T-helper 22 cell (primary cell): ENCODE data around the gene EDN3.
"Not testable (repeated sequence)": the region's sequence is repeated elsewhere in the genome, so short reads cannot be mapped to it uniquely, and the experiment has no call there.

Experiments
- DNase-seq: peaks from one replicate; pipeline ENCODE4 v3.0.0-alpha.2; 2020; ENCODE audit warnings: low read depth

Gene EDN3

DNA sequence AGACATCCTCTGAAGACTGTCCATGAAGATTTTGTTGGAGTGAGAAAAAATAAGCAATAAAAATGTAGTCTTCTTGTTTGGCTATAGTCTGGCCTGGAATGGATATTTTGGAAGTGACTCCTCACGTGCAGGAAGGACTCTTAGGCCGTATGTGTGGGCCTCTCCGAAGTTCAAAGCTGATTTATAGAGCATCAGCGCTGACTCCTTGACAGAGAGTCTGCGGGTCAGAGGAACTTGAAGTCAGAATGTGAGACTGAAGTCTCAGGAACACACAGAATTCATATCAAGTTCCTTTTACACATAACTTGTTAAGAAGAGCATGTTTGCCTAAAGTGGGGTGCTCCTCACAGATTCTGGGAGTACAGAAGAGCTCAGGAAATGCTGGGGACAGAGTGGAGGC is 36.1 kb downstream of the EDN3 start:
- DNase-seq = no peak

DNA sequence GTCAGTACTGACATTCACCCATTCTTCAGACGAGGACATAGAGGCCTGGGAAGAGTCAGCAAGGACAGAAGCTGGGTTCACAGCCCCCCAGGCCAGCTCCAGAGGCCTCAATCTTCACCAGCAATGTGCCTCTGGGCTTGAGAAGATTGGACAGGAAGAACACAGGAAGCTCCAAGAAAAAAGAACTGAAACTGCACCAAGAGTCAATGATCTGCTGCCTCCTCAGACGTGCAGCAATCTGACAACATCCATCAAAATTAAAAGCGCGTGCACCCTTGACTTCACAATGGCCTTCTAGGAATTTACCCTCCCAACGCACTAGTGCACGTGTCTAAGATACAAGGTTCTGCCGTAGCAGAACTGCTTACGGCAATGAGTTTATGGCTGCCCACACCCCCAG is 38.0 kb downstream of the EDN3 start:
- not testable (repeated sequence) for DNase-seq

DNA sequence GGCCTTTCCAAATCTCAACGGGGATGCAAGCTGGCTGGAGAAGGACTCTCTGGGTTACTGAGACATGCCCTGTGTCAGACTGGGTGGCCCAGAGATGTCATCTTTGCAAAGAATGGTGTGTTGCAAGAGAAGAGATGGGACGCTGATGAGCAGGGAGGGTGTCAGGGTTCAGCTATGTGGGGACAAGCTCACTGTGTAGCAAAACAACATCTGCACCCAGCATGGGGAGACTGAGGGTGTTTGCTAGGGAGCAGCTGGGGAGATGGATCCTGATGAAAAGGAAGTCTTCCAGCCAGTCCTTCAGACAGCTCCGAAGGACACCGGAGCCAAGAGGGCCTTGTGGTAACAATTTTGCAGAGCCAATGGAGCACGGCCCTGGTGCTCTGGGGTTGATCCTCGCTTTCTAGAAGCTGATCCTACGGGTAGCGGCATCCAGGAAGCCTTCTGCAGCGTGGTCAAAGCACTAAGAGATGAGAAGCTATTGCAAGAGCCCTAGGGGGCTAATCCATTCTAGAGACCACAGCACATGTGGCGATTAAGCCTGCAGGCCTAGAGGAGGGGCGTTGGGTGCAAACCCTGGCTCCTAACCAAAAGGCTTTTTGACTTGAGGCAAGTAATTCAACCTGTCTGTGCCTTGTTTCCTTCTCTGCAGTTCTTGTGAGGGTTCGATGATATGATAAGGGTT is 39.9 kb downstream of the EDN3 start:
- no peak for DNase-seq

DNA sequence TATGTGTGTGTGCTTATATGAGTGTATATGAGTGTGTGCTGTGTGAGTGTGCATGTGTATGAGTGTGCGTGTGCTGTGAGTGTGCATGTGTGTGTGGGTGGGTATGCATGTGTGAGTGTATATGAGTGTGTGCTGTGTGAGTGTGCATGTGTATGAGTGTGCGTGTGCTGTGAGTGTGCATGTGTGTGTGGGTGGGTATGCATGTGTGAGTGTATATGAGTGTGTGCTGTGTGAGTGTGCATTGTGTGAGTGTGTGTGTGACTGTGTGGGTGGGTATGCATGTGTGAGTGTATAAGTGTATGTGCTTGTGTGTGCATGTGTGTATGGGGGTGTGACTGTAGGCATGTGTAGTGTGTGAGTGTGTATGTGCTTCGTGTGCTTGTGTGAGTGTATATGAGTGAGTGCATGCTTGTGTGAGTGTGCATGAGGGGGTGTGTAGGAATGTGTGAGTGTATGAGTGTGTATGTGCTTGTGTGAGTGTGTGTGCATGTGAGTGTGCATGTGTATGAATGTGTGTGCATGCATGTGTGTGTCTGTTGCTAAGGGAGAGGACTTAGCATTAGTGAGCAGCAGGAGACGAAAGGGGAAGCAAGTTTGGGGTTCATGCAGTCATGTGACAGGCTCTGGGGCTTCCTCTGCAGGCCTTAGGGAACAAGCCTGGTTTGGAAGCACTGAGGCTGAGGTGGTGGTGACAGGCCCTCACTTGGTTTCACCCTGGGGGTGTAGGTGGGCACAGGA is 41.0 kb downstream of the EDN3 start:
- not testable (repeated sequence) for DNase-seq

DNA sequence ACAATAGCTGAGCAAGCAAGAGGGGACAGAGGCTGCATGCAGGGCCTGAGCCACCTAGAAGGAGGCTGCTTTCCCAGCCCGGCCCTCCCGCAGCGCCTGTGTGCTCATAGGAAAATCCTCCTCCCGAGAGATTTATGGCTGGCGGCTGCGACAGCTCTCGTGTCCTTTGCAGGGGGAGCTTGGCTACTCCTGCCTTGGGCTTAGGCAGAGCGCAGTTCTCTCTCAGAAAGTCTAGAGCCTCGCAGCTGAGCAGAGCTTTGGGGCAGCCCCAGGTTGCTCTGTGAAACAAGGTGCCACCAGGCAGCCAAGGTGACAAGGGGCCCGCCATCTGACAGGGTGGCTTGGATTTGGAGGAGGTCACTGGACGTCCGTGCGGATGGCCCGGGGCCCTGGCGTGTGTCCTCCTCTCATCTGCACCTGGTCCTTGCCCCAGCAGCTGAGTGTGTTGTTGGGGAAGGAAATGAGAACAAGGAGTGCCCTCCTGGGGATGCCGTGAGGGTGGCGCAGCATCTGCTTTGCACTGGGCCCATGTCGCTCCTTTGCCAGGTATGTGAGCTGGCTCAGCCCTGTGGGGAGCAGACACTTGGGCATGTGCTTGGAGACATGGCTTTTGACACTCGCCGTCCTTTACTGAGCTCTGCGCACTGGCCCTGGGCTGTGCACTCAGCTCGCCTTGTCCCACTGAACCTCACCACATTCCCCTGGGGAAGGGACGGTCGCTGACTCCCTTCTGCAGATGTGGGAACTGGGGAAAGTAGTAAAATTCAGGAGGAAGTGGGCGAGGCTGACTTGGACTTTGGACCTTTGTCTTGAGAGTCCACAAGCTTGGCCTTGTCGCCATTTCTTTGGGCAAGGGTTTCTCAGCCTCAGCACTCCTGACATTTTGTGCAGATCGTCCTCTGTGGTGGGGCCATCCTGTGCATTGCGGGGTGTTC is 41.9 kb downstream of the EDN3 start:
- no peak for DNase-seq

DNA sequence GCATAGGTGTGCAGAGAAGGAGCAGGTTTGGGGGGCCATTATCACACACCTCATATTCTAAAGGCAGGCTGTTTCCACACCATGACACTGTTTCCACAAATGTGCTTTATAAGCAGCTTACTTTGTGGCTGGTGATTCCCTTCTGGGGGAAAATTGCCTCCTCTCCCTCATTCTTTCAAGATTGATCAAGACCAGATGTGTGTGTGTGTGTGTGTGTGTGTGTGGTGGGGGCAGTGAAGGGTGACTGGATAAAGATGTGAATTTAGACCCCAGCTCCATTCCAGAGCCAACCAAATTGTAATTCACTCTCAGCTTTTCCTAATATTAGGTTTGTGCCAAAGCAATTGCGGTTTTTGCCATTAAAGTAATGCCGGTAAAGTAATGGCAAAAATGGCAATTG is 45.6 kb downstream of the EDN3 start:
- DNase-seq = no peak

DNA sequence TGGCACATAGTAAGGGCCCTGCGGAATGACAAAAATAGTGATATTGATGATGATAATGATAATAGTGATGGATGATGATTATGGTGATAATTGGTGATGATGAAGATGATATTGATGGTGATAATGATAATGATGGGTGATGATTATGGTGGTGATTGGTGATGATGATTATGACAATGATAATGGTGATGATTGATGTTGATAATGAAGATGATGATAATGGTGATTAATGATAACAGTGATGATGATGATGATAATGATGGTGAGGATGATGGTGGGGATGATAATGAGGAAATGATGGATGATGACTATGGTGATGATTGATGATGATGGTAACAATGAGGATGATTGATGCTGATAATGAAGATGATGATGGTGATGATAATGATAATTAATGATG is 48.9 kb downstream of the EDN3 start:
- no peak for DNase-seq

DNA sequence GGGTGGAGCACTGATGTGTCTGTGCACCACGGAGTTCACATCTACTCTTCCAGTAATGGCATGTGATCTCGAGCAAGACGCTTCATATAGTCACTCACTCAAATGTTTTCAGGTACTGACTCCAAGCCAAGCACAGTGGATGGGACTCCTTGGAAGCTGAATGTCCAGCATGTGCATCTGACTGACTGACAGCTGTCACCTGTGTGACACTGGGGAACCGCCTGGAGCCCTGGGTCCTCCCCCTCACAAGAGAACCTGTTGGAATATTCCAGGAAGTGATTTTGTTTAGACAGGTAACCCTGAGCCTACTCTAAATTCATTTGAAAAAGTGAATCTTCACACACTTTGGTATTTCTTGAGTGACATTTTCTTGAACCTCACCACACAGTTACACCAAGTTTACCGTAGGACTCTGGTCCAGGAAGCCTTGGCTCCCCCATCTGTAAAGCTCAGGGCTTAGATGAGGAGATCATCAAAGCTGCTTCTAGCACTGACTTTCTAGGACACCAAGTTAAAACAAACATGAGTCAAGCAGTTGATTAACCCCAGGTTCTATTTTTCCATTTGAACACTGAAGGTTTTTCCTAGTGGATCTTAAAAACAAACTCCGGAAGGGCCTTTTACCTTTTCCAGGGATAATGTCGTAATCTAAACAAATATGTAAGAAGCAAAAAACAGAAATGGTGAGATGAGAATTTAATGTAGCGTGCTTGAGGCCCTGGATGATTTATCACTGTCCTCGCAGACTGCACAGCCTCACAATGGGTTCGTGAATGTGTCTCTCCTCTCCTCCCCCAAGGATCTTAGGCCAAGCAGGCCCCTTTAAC is 50.1 kb downstream of the EDN3 start:
- no peak for DNase-seq

DNA sequence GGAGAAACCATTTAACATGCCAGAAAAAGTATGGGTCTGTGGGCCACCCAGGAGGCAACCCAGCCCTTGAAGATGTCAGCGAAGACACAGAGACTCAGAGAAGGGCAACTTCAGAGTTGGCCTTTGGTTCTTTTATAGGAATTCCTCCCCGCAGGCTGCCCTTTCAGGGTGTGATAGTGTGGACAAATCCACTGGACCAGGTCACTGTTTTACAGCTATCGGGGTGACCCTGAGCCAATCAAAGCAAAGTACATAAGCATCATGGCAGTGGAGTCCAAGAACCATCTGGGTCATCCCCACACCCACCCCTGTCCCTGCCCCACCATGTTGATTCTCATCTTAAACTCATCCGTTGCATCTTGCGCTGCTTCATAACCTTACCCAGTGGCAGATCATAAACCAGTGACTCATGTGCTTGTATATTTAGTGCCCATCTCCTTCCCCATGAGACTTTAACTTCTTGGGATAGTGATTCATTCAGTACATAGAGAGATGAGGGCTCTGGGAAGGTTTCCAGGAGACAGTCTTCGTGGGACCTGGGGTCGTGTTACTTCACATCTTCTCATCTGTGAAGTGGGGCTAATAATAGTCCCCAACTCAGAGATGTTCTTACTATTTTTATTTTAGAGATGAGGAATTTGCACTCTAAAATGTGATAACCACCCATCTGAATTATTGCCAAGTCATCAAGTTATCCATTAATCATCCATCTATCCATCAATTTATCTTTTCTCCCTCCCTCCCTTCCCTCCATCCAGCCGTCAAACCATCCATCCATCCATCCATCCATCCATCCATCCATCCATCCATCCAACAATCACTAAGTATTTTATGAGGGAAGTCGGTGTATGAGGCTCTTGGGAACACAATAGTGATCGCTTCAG is 51.0 kb downstream of the EDN3 start:
- DNase-seq = no peak

DNA sequence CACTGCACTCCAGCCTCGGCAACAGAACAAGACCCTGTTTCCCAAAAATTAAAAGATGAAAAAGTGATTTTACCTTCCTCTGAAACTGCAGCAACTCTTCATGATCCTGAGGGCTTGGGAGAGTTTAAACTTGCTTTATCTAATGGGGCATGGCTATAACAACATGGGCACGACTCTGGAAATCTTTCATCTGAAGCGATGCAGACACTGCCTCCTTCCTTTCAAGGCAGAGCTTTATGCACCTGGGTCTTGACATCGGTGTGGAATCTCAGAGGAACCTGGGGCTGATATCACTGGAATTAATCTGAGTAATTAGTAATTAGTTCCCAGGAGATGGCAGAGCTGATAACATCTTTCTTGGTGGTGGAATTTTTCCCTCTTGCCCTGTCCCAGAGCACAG is 52.1 kb downstream of the EDN3 start:
- no peak for DNase-seq

DNA sequence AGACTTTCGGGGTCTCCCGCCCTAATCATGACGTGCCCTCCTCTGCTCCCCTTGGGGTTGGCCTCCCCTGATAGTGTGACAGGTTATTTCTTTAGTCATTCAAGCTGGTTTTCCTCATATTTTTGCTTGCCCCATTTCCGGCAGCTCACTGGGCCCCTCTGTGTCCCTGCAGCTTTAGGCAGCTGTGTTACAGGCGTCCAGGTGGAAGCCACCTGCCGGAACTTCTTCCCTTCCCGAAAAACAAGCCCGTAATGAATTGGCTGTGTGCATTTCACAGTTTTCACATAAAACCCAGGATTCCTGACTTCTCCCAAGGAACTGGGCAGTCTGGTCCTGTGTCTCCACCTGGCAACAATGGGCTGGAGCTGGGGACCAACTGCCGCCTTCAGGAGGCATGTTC is 52.6 kb downstream of the EDN3 start:
- no peak for DNase-seq

DNA sequence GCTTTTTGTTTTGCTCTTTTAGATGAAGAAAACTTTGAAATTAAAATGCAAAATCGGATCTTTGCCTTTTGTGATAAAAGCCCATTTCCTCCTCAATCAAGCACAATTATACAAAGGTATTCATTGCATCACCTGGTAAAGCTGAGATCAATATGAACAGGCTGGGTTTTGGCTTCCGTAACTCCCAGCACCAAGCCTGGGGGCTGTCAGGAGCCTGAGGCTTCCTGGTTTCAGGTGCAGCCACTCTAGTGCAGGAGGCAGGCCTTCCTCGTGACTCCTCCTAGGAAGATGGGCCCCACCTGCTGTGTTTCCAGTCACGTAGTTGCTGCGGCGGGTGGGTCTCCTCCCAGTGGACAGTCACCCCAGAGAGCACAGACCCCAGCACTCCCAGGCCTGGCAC is 54.0 kb downstream of the EDN3 start:
- no peak for DNase-seq

DNA sequence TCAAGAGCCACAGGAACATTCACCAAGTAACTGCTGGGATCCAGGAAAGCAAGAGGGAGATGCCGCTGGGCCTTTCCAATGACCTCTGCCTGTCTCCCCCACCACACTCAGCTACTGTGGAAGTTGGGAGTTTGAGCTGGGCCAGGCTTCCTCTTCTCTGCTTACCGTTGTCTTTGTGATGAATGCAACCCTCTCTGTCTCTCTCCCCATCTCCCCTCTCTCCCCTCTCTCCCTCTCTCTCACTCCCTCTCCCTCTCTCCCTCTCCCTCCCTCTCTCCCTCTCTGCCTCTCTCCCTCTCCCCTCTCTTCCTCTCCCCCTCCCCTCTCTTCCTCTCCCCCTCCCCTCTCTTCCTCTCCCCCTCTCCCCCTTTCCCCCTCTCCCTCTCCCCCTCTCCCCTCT is 54.8 kb downstream of the EDN3 start:
- DNase-seq = no peak

DNA sequence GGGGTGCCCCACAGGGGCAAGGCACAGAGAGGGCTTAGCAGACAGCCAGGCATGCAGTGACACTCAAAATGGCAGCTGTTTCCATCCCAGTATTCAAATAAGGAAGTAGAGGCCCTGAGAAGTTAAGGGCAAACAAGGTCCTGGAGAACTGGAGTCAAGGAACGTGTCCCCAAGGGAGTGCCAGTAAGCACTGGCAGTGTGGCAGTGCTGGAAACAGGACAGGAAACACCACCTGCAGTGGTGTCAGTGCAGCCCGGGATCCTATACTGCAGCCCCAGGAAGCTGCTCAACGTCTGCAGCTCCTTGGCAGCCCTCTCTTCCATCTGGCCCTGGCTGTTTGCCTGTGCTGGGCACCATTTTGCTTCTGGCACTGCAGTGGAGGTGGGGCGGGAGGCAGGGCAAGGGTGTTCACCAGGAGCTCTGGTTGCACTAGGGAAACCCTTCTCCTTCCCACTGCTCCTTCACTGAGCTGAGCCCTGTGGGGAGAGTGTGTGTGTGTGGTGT is 56.3 kb downstream of the EDN3 start:
- DNase-seq = no peak

DNA sequence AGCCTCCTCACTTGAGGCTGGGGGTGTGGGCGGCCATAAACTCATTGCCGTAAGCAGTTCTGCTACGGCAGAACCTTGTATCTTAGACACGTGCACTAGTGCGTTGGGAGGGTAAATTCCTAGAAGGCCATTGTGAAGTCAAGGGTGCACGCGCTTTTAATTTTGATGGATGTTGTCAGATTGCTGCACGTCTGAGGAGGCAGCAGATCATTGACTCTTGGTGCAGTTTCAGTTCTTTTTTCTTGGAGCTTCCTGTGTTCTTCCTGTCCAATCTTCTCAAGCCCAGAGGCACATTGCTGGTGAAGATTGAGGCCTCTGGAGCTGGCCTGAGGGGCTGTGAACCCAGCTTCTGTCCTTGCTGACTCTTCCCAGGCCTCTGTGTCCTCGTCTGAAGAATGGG is 58.4 kb downstream of the EDN3 start:
- not testable (repeated sequence) for DNase-seq

DNA sequence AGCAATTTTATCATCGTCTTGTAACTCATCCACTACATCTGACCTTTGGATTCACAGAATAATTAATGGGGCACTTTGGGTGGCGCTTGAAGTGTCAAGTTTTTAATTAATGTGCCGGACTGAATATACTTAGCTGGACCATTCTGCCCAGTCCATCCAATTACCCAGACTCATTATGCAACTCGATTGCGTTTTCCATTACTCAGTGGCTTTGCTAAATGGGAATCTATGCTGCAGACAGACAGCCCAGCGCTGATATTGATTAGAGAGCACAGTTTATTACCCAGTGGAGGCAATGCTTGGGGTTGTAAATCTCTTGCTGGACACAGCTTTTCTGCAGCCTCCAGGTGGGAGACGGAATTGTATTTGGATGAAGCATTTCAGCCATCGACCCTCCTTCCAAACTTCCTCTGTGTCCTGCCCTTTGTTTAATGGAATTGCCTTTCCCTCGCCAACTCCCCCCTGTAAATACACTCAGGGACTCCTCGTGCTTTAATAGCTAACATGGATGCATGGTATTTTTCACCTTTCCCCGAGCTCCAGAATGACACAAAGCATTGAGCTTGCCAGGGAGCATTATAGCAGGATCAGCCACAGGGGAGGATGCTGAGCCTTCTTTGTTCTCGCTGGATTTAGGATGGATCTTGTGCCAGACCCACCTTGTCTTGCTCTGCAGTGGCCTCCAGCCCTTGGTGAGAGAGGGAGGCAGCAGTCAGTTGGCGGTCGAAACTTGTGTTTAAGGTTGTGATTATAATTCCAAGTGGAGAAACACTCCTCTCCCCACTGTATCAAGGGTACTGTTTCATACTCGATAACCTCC is 59.7 kb downstream of the EDN3 start:
- no peak for DNase-seq

DNA sequence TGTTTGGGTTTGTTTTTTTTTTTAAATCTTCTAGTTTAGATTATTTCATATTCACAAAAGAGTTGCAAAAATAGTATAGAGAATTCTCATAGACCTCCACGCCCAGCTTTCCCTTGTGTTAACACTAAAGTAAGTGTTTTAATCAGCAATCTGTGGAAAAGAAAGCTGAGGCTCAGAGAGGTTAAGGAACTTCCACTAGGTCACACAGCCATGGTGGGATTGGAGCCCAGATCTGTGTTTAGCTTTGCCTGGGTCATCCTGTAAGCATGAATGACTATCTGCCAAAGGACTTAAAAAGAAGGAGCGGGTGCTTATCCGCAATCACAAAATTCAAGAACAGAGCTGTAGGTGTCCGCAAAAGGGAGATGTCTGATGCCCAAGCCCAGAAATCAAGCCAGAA is 60.5 kb downstream of the EDN3 start:
- DNase-seq = no peak

DNA sequence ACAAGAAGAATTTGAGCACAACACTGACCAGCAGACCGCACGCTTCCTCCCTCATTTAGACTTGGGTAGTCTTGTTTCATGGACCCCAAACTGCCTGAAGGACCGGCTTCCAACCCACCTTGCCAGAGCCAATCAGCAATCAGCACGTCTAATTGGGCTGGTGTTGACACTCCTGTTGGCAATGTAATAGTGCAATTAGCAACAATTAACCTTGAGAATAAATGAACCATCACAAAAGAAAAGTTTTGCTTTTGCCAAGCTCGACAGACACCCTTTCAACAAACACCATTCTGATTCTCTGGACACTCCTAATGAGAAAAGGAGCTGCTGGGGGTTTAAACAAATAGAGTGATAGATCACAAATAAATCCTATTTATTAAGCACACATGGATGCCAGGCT is 61.0 kb downstream of the EDN3 start:
- DNase-seq = no peak

DNA sequence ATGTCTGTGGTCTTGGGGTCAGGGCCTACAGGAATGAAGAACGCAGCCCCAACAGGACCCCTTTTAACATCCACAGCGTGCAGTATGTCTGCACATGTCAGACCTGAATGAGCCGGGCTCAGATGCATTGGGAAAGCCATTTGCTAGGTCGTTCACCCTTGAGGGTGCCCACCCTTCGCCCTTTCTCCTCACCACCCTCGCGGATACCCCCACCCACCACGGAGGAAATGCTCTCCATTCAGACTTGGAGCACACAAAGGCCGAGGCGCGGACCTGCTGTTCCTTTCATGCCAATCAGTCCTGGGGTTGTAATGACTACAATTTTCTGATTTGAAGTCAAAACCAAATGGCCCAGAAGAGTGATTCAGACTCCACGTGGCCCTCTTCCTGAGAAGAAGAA is 62.7 kb downstream of the EDN3 start:
- no peak for DNase-seq

DNA sequence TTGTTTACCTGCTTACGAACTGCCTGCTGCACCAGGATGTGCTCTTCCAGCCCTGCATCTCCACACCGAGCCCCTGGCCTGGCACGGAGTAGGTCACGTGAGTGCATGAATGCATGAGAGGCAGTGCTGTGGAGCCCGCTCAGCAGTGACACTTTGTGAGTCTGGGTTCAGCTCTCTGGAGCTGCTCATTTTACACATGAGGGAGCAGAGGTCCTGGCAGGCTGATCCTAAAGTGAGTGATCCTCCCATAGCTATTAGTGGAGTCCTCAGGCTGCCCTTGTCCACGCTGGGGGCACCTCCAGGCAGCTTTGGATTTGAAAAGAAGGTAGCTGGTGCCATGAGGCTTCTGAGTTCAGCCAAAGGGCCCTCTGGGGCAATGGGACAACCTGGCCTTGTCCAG is 64.2 kb downstream of the EDN3 start:
- DNase-seq = no peak
